GM12874 (cell line): ENCODE measurements around the gene PPM1A.

ENCODE experiments used
- CTCF ChIP-seq: IDR thresholded peaks from 2 replicates; pipeline ENCODE4 v1.5.1; 2011; ENCODE audit warnings: low read depth, mild to moderate bottlenecking, control low read depth, low read length, moderate library complexity; ENCODE audit not compliant: insufficient read depth

The PPM1A gene

GRCh38 chr14:60210703-60211102 lies 38.3 kb upstream of the PPM1A start:
- TF ChIP-seq CTCF, result no peak

GRCh38 chr14:60211153-60211552 lies 37.9 kb upstream of the PPM1A start:
- no peak for TF ChIP-seq CTCF

- TF ChIP-seq CTCF, result no peak
Measured at GRCh38 chr14:60212503-60213371, 36.3 kb upstream of the PPM1A start.

GRCh38 chr14:60214003-60214402 lies 35.0 kb upstream of the PPM1A start:
- no peak for TF ChIP-seq CTCF

- no peak for TF ChIP-seq CTCF
Measured at GRCh38 chr14:60214415-60215126, 34.5 kb upstream of the PPM1A start.

- TF ChIP-seq CTCF, result no peak
Measured at GRCh38 chr14:60215127-60215444, 33.9 kb upstream of the PPM1A start.

- TF ChIP-seq CTCF, result no peak
Measured at GRCh38 chr14:60215520-60216420, 33.3 kb upstream of the PPM1A start.
